NOMO-1 treated with DMSO at 0.1 percent for 48 hours (cell line): ENCODE data around the gene PLEKHN1.

ENCODE experiments used
- DNase-seq: peaks from one replicate; lab custom pipeline; 2025; ENCODE audit not compliant: unreplicated experiment; lab: John Stamatoyannopoulos, UW

PLEKHN1 gene

DNA sequence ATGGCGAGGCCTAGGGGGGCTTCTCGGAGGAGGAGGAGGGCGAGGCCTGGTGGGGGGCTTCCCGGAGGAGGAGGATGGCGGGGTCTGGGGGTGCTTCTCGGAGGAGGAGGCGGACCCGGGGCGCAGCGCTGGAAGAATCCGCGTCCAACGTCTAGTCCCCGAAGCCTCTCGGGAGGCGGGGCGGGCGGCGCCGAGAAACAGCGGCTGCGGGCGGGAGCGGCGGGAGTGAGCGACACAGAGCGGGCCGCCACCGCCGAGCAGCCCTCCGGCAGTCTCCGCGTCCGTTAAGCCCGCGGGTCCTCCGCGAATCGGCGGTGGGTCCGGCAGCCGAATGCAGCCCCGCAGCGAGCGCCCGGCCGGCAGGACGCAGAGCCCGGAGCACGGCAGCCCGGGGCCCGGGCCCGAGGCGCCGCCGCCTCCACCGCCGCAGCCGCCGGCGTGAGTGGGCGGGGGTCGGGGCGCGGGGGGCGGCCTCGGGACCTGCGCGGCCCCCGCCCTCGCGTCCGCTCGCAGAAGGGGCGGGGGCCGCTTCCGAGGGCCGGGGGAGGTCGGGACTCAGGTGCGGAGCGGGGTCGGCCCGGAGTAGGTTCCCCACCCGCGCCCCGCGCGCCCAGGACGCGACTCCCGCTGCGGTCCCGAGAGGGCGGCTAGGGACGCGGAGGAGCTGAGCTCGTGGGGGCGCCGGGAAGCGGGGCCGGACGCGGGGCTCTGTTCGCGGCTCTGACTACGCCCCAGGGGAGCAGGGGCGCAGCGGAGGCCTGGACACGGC, 5.7 kb upstream of the PLEKHN1 start, which contains the start of gene KLHL17:
Gene KLHL17, plus strand, starts transcription at position 222 of the 769 bp plus-strand sequence. Its CDS starts 110 bp downstream, at position 332.
- DNase-seq: peak; percentile 54

DNA sequence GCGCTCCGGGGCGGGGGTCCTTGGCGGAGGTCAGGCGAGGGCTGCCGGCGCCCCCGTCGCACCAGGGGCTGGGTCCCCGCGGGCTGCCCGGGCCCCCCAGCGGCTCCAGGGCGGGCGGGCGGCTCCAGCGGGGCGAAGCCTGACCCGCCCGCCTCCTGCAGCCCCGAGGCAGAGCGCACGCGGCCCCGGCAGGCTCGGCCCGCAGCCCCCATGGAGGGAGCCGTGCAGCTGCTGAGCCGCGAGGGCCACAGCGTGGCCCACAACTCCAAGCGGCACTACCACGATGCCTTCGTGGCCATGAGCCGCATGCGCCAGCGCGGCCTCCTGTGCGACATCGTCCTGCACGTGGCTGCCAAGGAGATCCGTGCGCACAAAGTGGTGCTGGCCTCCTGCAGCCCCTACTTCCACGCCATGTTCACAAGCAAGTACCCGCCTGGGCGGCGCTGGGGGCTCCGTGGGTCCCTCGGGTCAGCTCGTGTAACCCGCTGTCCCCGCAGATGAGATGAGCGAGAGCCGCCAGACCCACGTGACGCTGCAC, 5.1 kb upstream of the PLEKHN1 start:
- no peak for DNase-seq

DNA sequence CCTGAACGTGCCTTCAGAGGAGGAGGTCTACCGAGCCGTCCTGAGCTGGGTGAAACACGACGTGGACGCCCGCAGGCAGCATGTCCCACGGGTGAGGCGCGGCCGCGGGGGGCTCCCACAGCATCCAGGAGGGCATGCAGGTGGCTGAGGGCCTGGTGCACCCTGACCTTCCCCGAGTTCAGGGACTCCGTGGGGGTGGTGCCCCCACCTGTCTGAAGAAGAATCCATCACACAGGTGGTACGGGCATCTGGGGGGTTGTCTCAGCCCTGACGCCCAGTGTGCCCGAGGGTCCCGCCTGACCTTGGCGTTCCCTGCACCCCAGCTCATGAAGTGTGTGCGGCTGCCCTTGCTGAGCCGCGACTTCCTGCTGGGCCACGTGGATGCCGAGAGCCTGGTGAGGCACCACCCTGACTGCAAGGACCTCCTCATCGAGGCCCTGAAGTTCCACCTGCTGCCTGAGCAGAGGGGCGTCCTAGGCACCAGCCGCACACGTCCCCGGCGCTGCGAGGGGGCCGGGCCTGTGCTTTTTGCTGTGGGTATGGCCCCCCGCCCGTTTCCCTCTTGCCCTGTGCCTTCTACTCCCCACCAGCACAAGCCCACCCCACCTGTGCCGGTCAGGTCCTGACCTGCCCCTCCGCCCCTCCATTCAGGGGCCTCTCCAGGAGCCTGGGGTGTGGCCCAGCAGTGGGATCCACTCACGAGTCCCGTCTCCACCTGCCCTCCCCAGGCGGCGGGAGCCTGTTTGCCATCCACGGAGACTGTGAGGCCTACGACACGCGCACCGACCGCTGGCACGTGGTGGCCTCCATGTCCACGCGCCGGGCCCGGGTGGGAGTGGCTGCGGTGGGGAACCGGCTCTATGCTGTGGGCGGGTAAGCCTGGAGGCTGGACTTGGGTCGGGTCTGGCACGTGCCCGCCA, 3.6 kb upstream of the PLEKHN1 start:
- DNase-seq: no peak

DNA sequence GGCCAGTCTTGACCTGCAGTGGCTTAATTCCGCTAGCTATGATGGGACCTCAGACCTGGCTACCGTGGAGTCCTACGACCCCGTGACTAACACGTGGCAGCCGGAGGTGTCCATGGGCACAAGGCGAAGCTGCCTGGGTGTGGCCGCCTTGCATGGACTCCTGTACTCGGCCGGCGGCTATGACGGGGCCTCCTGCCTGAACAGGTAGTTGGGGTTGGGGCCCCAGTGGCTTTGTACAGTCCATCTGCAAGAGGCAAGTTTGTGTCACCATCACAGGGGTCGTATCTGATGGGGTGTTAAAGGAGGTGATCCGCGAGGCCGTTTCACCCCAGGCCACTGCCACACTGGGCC, 3.0 kb upstream of the PLEKHN1 start:
- no peak for DNase-seq

DNA sequence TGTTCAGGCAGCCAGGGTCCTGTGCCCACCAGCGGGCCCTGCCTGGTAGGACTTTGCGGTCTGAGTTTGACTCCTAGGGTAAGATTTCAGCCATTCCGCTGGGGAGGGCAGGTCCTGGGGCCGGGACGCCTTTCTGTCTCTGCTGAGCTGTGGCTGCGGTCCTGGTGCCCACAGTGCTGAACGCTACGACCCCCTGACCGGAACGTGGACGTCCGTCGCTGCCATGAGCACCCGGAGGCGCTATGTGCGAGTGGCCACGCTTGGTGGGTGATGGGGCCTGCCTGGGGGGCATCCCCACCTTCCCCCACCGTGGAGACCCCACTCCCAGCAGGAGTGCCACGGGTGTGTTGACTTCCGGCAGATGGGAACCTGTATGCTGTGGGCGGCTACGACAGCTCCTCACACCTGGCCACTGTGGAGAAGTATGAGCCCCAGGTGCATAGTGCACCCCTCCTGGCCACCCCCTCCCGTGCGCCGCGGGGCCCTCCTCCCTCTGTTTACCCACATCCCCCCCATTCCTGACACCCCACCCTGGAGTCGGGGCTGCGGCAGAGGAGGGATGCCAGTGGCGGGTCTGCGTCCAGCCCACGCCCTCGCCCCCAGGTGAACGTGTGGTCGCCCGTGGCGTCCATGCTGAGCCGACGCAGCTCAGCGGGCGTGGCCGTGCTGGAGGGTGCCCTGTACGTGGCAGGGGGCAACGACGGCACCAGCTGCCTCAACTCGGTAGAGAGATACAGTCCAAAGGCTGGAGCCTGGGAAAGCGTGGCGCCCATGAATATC, 2.3 kb upstream of the PLEKHN1 start:
- no peak for DNase-seq

DNA sequence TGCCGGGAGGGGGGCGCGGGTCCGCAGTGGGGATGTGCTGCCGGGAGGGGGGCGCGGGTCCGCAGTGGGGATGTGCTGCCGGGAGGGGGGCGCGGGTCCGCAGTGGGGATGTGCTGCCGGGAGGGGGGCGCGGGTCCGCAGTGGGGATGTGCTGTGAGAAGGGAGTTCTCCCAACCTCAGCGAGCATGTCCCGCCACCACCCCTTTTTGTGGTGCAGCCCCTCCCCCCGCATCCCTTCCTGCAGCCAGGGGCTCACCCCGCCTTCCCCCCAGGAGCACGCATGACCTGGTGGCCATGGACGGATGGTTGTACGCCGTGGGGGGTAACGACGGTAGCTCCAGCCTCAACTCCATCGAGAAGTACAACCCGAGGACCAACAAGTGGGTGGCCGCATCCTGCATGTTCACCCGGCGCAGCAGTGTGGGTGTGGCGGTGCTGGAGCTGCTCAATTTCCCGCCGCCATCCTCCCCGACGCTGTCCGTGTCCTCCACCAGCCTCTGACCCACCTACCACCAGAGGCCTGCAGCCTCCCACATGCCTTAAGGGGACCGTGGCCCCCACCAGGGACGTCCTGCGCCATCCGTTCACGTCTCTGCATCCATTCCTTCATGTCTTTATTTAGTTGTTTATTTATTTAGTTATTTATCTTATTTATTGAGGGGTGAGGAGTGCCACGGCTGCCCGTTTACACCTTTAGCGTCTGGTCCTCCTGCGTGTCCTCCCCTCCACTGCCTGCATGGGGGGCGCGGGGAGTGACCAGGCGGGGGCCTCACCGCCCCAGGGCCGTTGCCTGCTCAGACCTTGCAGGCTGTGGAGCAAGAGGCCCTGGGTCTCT, 1.4 kb upstream of the PLEKHN1 start:
- no peak for DNase-seq

DNA sequence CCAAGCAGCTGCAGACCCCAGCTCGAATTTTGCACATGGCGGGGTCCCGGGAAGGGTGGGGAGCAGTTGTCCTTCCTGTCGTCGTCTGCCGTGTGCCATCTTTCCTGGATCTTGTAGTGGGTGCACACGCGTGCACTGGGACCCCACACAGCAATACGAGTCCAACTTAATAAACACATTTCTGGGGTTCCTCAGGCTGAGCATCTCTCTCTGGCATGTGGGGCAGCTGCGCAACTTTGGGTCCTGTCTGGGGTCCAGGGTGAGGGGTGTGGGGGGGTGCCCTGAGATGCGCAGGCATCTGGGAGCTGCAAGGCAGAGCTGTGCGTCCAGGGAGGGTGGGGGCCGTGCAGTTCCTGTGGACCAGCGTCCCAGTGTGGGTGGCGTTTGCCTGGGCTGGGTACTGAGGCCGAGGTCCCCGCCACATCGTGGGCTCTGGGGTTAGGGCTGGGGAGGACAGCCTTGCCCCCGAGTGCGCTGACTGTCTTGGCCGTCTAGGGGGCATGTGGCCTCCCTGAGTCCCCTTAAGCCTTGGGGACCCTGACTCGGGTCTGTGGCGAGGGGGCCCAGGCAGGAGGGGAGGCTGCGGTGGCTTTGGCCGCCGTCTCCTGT, 652 bp upstream of the PLEKHN1 start:
- no peak for DNase-seq

DNA sequence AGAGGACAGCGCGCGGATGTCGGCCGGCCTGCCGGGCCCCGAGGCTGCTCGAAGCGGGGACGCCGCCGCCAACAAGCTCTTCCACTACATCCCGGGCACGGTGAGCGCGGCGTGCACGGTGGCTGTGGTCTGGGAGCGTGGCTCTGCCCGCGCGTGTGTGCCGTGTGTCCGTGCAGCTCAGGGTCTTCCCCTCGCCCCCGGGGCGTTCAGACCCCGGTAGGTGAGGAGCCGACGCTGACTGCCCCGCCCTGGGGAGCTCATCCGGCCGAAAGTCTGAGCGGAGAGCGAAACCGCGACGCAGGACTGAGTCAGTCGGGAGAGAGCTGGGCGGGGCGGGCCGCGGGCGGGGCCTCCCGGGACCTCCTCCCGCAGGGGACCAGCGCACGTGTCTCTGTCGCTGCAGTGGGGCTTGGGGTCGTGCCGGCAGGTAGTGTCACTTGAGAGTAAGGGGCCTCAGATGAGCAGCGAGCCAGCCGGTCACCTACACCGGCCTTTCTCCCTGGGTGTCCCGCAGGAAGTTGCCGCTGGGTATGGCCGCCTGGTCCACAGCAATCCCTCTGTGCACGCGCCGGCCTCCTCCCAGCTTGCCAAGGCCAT, 520 bp downstream of the PLEKHN1 start:
- DNase-seq: peak; percentile 28

DNA sequence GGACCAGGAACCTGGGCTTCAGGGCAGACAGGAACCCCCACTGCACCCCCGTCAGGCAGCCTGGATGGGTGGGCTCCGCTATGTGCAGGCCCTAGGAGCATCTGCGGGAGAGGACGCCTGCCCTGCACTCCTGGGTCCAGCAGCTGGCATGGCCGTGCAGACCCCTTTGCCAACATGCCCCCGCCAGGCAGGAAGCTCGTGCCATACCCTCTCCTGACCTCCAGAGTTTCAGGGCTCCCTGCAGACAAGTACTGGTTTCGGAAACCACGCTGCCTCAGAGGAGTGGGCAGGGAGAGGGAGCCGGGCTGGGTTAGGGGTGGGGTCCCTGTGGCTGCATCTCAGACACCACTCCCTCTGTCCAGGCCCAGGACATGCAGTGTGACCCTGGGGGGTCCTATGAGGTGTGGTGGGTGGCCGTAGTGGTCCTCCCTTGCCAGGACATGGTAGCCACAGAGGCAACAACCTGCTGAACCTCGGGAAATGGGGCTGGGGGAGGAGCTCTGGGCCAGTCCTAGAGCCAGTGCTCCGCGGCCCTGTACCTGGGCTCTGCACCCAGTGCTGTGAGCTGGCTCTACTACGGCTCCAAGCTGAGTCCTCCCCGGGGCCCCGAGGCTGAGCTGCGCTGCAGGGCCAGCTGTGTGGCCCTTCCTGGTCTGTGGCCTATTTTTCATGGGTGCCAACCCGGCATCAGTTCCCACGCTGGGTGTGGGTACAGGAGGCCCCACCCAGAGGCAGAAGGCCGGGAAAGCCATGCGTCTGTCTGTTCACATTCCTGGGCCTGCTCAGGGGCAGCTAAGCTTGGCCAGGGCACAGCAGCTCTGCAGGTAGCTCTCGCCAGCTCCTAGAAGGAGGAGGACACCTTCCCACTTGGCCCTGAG, 1.4 kb downstream of the PLEKHN1 start:
- DNase-seq: no peak

DNA sequence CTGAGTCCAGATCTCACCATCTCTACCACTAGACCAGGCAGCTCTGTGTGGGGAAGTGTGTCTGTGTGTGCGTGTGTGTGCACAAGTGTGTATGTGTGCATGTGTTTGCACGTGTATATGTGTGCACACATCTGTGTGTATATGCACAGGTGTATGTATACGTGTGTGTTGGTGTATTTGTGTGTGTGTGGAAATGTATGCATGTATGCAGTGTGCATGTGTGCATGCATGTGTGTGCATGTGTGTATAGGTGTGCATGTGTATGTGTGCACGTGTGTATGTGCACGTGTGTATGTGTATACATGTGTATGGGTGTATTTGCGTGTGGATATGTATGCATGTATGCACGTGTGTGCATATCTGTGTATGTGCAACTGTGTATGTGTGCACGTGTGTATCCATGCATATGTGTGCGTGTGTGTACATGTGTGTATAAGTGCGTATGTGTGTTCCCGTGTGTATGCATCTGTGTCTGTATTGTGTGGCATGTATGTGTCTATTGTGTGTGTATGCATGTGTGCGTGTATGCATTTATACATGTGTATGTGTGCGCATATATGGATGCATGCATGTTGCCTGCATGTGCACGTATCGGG, 3.1 kb downstream of the PLEKHN1 start:
- DNase-seq: no peak

DNA sequence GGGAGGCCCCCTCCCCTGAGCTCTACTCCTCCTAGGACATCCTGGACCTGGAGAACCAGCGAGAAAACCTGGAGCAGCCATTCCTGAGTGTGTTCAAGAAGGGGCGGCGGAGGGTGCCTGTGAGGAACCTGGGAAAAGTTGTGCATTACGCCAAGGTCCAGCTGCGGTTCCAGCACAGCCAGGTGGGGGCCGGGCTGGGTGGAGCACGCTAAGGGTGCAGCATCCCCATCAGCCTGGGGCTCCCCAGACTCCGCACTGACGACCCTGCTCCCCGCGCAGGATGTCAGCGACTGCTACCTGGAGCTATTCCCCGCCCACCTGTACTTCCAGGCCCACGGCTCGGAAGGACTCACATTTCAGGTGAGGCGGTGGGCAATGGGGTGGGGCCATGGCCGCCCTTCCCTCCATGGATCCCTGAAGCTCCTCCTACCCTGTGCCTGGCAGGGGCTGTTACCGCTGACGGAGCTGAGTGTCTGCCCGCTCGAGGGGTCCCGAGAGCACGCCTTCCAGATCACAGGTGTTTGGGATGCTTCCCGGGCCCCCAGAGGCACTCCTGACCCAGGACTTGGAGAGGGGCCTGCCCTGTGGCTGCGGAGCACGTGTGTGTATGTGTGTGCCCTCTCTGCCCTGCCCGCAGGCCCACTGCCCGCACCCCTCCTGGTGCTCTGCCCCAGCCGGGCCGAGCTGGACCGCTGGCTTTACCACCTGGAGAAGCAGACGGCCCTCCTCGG, 4.1 kb downstream of the PLEKHN1 start:
- no peak for DNase-seq

DNA sequence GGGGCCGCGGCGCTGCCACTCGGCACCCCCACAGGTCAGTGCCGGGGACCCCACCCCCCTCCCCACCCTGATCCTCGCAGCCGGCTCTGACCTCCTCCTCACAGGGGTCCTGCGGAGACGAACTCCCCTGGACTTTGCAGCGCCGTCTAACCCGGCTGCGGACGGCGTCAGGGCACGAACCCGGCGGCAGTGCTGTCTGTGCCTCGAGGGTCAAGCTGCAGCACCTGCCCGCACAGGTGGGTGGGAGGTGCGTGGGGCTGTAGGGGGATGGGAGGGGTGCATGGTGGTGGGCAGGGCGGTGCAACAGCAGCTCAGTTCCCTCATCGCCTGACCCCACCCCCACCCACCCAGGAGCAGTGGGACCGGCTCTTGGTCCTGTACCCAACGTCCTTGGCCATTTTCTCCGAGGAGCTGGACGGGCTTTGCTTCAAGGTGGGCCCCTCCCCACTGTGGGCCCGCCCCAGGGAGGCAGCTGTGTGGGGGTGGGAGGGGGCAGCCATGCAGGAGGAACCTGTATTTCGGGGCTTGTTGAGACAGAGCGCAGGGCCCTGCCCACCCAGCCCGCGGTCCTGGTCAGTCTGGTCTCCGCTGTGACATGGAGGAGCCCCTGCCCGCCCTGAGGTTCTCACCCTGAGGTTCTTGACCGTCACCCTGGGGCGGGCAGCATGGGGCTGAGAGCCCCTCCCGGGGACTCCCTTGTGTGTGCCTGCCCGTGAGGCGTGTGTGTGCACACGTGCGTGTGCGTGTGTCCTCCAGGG, 4.9 kb downstream of the PLEKHN1 start:
- DNase-seq: no peak

DNA sequence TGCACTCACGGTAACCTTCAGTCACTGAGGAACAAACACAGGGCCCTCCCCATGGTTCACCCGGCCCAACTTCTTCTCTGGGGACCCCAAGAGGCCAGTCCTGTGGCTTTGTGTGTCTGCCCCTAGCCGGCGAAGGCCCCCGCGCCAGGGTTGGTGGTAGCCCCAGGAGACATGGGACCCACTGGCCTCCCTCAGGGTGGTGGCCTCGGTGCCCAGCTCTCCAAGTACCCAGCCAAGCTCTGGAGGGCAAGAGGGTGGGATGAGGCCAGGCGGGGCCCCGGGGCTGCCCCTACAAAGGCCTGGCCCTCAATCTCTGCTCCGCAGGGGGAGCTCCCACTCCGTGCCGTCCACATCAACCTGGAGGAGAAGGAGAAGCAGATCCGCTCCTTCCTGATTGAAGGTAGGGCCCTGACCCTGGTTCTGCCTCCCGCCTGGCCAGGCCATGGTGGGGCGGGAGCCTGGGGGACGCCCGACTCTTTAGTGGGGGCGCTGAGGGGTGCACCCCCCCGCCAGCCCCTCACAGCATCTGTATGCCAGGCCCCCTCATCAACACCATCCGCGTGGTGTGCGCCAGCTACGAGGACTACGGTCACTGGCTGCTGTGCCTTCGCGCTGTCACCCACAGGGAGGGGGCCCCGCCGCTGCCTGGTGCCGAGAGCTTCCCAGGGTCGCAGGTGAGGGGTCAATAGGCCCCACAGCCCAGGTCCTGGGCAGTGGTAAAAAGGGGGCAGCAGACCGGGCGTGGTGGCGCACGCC, 5.6 kb downstream of the PLEKHN1 start:
- no peak for DNase-seq

DNA sequence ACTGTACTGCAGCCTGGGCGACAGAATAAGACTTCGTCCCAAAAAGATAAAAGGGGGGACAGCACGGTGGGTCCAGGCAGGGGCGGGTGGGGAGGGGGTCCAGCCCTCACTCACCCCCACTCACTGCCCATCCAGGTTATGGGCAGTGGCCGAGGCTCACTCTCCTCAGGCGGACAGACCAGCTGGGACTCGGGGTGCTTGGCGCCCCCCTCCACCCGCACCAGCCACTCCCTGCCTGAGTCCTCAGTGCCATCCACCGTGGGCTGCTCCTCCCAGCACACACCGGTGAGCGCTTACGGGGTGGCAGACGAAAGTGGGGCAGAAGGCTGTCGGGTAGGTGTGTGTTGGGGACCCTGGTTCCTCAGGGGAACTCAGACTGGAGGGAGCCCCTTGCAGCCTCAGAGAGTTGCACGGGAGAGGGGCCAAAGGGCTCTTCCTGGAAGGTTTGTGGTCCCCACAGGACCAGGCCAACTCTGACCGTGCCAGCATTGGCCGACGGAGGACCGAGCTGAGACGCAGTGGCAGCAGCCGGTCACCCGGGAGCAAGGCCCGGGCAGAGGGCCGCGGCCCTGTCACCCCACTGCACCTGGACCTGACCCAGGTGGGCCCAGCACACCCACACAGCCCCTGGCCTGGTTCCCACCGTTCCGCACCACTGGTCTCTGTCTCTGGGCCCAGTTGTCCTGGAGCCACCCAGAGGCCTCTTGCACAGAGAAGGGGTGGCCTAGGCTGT, 6.6 kb downstream of the PLEKHN1 start:
- DNase-seq: no peak
